Measurements from ENCODE around the gene G0S2. TPM values are rescaled to one million over a fixed set of nuclear protein-coding genes. Genes with fewer than 3 reads are reported as not detected.

Gene G0S2
- total and polyA plus RNA-seq, 10 of the 15 experiments (the other 5 are each of a cell fraction or from before 2014, with no cell fraction given) = 0.07 to 0.51 (median 0.23) TPM

DNA sequence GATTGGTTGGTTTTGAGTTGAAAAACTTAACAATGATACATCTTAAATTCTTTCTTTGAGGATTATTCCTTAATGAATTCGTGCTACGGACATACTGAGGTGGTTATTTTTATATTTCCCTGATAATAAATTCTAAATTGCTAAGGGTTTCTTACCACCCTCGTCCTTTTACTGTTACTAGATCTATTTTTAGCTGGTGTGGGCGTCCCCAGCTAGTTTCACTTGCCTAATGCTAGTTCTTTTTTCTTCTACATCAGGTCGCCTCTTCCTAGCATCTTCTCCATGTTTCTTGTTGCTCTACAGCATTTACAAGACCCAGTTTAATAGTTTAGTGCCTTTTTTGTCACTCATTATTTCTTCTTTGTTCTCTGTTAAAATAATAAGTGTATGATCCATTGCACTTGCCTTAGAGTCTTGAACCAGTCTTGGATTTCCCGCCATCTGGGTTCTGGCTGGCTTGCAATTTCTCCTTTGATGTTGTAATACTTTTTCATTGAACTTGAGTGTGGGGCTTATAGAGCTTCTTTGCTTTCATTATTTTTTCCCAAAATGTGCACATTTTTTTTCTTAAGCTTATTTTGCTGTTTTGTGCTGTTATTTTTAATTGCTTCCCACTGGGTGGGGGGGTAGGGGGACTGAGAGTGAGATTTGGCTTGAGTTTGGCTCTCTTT, 28.8 kb downstream of the G0S2 start:
- ChIA-PET CTCF (interaction anchor here (0.6 to 4.6 kb wide), 13 partner anchors 10 to 138 kb away, joined by 3 to 27 read pairs (median 3); no protein-coding TSS in a partner anchor), RAD21 (ENCODE audit: unreplicated experiment) (interaction anchor here (0.6 to 2.5 kb wide), 13 partner anchors 11 to 129 kb away, joined by 3 to 11 read pairs (median 3); no protein-coding TSS in a partner anchor), POLR2A (interaction anchor here (0.6 to 1.2 kb wide), 2 partner anchors 40 to 81 kb away, joined by 3 read pairs; no protein-coding TSS in a partner anchor), SMC1A (ENCODE audit: uncharacterized antibody, unreplicated experiment) (interaction anchor here (0.6 to 2.3 kb wide), 15 partner anchors 14 to 183 kb away, joined by 3 to 10 read pairs (median 4); partner anchors contain the start of gene G0S2)
- Histone ChIP-seq H3K27ac (ENCODE audit: control insufficient read depth, insufficient read depth) (no peak overlapping the region), H3K79me2 (ENCODE audit: control insufficient read depth, insufficient read depth, low read length) (no peaks in the 10 kb centered on the region), H4K20me1 (ENCODE audit: control insufficient read depth, insufficient read depth) (no peaks in the 10 kb centered on the region), H3K9me3 (replicated peaks; ENCODE audit: control insufficient read depth, insufficient read depth, low read length) (no peaks in the 10 kb centered on the region), H3K36me3 (ENCODE audit: control insufficient read depth in 2 of 2, insufficient read depth in 2 of 2, low read length in 1 of 2) (no peaks in the 10 kb centered on the region), H2AFZ (ENCODE audit: control insufficient read depth, low read depth, low read length) (no peak overlapping the region), H3K4me3 (no peak overlapping the region), H3K4me2 (ENCODE audit: control insufficient read depth, insufficient read depth) (peak overlapping the region; percentile 53), H3K9ac (ENCODE audit: control insufficient read depth, insufficient read depth, low read length) (no peak overlapping the region), H3K27me3 (replicated peaks in 1 of 2; ENCODE audit: control insufficient read depth in 2 of 2, insufficient read depth in 2 of 2, low read length in 1 of 2) (no peaks in the 10 kb centered on the region), H3K4me1 (ENCODE audit: control insufficient read depth, insufficient read depth, low read length) (peaks cover 3% of the 10 kb centered on the region; the same call in 1 of the 2 replicates)
- in situ Hi-C loops (cut with MboI) = no loop called here
- 17% methylated on average over 6 of the region's 6 CpGs for WGBS (ENCODE audit: insufficient coverage, insufficient replicate concordance, low lambda C conversion rate, missing lambda C conversion rate)
- FAIRE-seq (no peak), ATAC-seq (peak; percentile 55), DNase-seq (ENCODE audit: low read depth, low spot score) (no peak)
- TF ChIP-seq ATF7 (IDR thresholded peaks at IDR 0.05; ENCODE audit: low read depth) = peak; percentile 16; the same call in 1 of the 2 replicates
- TF ChIP-seq POU2F2 (IDR thresholded peaks at IDR 0.05; ENCODE audit: borderline replicate concordance, low read depth, low read length) = no peak
- TF ChIP-seq MEF2A (IDR thresholded peaks at IDR 0.05; ENCODE audit: insufficient read depth, low read depth, low read length) = peak; percentile 94
- TF ChIP-seq POLR2AphosphoS2 (IDR thresholded peaks at IDR 0.05; ENCODE audit: low read depth, low read length) = no peak
- TF ChIP-seq BMI1 (IDR thresholded peaks at IDR 0.05; ENCODE audit: borderline replicate concordance) = no peak
- TF ChIP-seq EGR1 (IDR thresholded peaks at IDR 0.05; ENCODE audit: borderline replicate concordance in 1 of 2, low read depth in 2 of 2, low read length in 2 of 2) = peak in 1 of 2 experiments; percentile 35; a peak in 1 of 3 replicates
- TF ChIP-seq CHD2 (IDR thresholded peaks at IDR 0.05; ENCODE audit: borderline replicate concordance, low read depth, low read length) = no peak
- 0 out of 2 replicates have a peak, but pooled peaks have one; percentile 25 for TF ChIP-seq IKZF1 (conservative IDR thresholded peaks at IDR 0.05)
- peak; percentile 67 for TF ChIP-seq MEF2B (IDR thresholded peaks at IDR 0.05; ENCODE audit: partially characterized antibody, poor library complexity, severe bottlenecking)
- TF ChIP-seq MTA2 (IDR thresholded peaks at IDR 0.05; ENCODE audit: low read depth) = 0 out of 2 replicates have a peak, but pooled peaks have one; percentile 17
- 0 out of 2 replicates have a peak, but pooled peaks have one; percentile 10 for TF ChIP-seq NFIC (IDR thresholded peaks at IDR 0.05; ENCODE audit: low read depth, low read length)
- intact Hi-C loops (cut with micrococcal nuclease; ENCODE audit: unreplicated experiment) = no loop called here
- BruUV-seq (replicated peaks) = no TSS peak

Measured in GM12878 (cell line).